ENCODE results near the gene SLX4IP. TPM values are rescaled to one million over a fixed set of nuclear protein-coding genes. Genes with fewer than 3 reads are reported as not detected.

SLX4IP gene
- total RNA-seq, 2 experiments from 2014 or later = 1.6 to 1.8 TPM

- POLR2A ChIA-PET = no interaction called here
- H3K4me3 ChIP-seq (ENCODE audit: low read length) = peak overlapping the region; percentile 48
- no peaks in the 10 kb centered on the region for H3K9me3 Mint-ChIP-seq
- peaks cover 0 to 13% of the 10 kb centered on the region in 2 experiments for H3K9me3 ChIP-seq (ENCODE audit: control insufficient read depth in 1 of 2, insufficient read depth in 1 of 2, low read length in 2 of 2)
- no peak overlapping the region for H3K27ac Mint-ChIP-seq
- TF ChIP-seq CTCF (IDR thresholded peaks at IDR 0.05) = no peak
- H3K4me1 ChIP-seq (ENCODE audit: insufficient read depth, low read length) = peaks cover 33% of the 10 kb centered on the region
- H3K36me3 Mint-ChIP-seq (ENCODE audit: low read depth) = no peaks in the 10 kb centered on the region
- ATAC-seq (ENCODE audit: poor library complexity) (no peak), DNase-seq (no peak)
- peak overlapping the region; percentile 67 for H3K4me3 Mint-ChIP-seq
- peaks cover 45 to 59% of the 10 kb centered on the region in 2 experiments for H3K27me3 ChIP-seq (ENCODE audit: control insufficient read depth in 1 of 2, insufficient read depth in 2 of 2, low read length in 2 of 2)
- H3K36me3 ChIP-seq (ENCODE audit: insufficient read depth, low read length) = no peaks in the 10 kb centered on the region
- CTCF ChIA-PET = no interaction called here
- H3K27ac ChIP-seq (ENCODE audit: low read depth in 1 of 2, low read length in 2 of 2) = no peak overlapping the region
- H3K27me3 Mint-ChIP-seq = peaks cover 73% of the 10 kb centered on the region
- H3K4me1 Mint-ChIP-seq (ENCODE audit: low read depth) = peaks cover 34% of the 10 kb centered on the region
- intact Hi-C loops (cut with DNase I, micrococcal nuclease) = no loop called here
Observed at GRCh38 chr20:10671919-10672623, 237.0 kb downstream of the SLX4IP start.

GRCh38 chr20:10672624-10673127 lies 237.6 kb downstream of the SLX4IP start:
- intact Hi-C loops (cut with DNase I, micrococcal nuclease) = no loop called here
- Histone ChIP-seq H3K9me3 (ENCODE audit: control insufficient read depth in 1 of 2, insufficient read depth in 1 of 2, low read length in 2 of 2) (peaks cover 0 to 12% of the 10 kb centered on the region in 2 experiments), H3K4me1 (ENCODE audit: insufficient read depth, low read length) (peaks cover 33% of the 10 kb centered on the region), H3K4me3 (ENCODE audit: low read length) (peak overlapping the region; percentile 48), H3K36me3 (ENCODE audit: insufficient read depth, low read length) (no peaks in the 10 kb centered on the region), H3K27ac (ENCODE audit: low read depth in 1 of 2, low read length in 2 of 2) (no peak overlapping the region), H3K27me3 (ENCODE audit: control insufficient read depth in 1 of 2, insufficient read depth in 2 of 2, low read length in 2 of 2) (peaks cover 45 to 59% of the 10 kb centered on the region in 2 experiments)
- H3K4me3 Mint-ChIP-seq = peak overlapping the region; percentile 68
- peaks cover 73% of the 10 kb centered on the region for H3K27me3 Mint-ChIP-seq
- H3K27ac Mint-ChIP-seq = no peak overlapping the region
- no peak for TF ChIP-seq CTCF (IDR thresholded peaks at IDR 0.05)
- CTCF ChIA-PET = no interaction called here
- ATAC-seq (ENCODE audit: poor library complexity) = no peak
- DNase-seq = peak in 4 of 14 experiments; percentile 11 to 61 (median 39)
- peaks cover 34% of the 10 kb centered on the region for H3K4me1 Mint-ChIP-seq (ENCODE audit: low read depth)
- no peaks in the 10 kb centered on the region for H3K9me3 Mint-ChIP-seq
- H3K36me3 Mint-ChIP-seq (ENCODE audit: low read depth) = no peaks in the 10 kb centered on the region
- POLR2A ChIA-PET = no interaction called here

GRCh38 chr20:10673176-10673841 lies 238.2 kb downstream of the SLX4IP start:
- no peak overlapping the region for H3K27ac ChIP-seq (ENCODE audit: low read depth in 1 of 2, low read length in 2 of 2)
- Mint-ChIP-seq H3K4me1 (ENCODE audit: low read depth) (peaks cover 34% of the 10 kb centered on the region), H3K36me3 (ENCODE audit: low read depth) (no peaks in the 10 kb centered on the region), H3K27me3 (peaks cover 74% of the 10 kb centered on the region), H3K27ac (no peak overlapping the region), H3K9me3 (no peaks in the 10 kb centered on the region), H3K4me3 (peak overlapping the region; percentile 74)
- intact Hi-C loops (cut with DNase I, micrococcal nuclease) = no loop called here
- H3K9me3 ChIP-seq (ENCODE audit: control insufficient read depth in 1 of 2, insufficient read depth in 1 of 2, low read length in 2 of 2) = peaks cover 0 to 12% of the 10 kb centered on the region in 2 experiments
- ChIA-PET POLR2A (no interaction called here), CTCF (no interaction called here)
- H3K4me3 ChIP-seq (ENCODE audit: low read length) = peak overlapping the region; percentile 48
- peaks cover 45 to 59% of the 10 kb centered on the region in 2 experiments for H3K27me3 ChIP-seq (ENCODE audit: control insufficient read depth in 1 of 2, insufficient read depth in 2 of 2, low read length in 2 of 2)
- no peak for TF ChIP-seq CTCF (IDR thresholded peaks at IDR 0.05)
- DNase-seq = peak in 1 of 14 experiments; percentile 21
- no peaks in the 10 kb centered on the region for H3K36me3 ChIP-seq (ENCODE audit: insufficient read depth, low read length)
- H3K4me1 ChIP-seq (ENCODE audit: insufficient read depth, low read length) = peaks cover 33% of the 10 kb centered on the region
- no peak for ATAC-seq (ENCODE audit: poor library complexity)

Measured in CD4-positive, alpha-beta T cell (primary cell).